ENCODE data around the gene STRA6. TPM values are rescaled to one million over a fixed set of nuclear protein-coding genes. Genes with fewer than 3 reads are reported as not detected.
A peak's percentile ranks its signal among the peaks of the same experiment; 100 is the strongest.

STRA6 gene
- total RNA-seq, 1 experiment from 2014 or later, result not detected

DNA sequence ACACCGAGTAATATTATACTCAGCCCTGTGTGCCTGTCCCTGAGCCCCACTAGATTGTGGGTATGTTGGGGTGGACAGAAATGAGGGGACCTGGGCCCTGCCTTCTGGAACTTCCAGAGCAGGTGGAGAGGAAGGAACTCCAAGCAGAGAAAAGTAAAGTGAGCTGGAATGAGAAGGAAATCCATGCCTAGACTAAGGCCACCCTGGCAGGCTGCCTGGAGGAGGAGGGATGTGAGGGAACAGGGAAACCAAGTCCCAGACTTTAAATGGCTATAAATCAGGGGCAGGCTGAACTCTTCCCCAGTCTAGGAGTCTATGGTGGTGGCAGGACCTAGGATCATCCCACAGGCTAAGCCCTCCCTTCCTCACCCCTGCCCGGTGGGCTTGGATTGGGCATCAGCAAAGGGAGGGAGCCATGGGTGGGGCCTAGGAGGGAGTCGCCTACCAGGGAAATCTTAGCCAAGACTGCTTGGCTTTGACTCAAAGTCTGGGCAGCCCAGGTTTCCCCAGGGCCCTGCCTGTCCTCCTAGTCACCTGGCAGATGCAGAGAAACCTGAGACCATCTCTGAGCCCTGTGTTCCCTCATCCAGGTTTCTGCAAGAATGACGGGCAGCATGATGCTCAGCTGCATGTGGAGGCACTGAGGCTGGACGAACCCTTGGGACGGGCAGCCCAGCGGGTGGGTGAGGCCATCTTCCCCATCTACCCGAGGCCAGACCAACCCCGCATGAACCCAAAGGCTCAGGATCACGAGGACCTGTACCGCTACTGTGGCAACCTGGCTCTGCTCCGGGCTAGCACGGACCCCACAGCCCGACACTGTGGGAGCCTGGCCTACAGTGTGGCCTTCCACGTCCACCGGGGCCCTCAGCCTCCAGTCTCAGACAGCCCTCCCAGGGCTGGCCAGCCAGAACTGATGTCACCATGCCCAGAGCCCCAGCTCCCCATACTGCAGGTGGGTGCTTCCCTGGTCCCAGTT, 15.6 kb upstream of the STRA6 start:
- H3K27me3 Mint-ChIP-seq (ENCODE audit: insufficient read depth, unreplicated experiment), result peaks cover 23% of the 10 kb centered on the region
- POLR2A ChIA-PET, result no interaction called here
- CTCF ChIA-PET, result no interaction called here
- H3K27ac Mint-ChIP-seq (ENCODE audit: low read depth, unreplicated experiment), result no peak overlapping the region
- peak; percentile 76 for DNase-seq (ENCODE audit: unreplicated experiment)
- BruUV-seq (replicated peaks), result no TSS peak
- TF ChIP-seq, protein P1, sequence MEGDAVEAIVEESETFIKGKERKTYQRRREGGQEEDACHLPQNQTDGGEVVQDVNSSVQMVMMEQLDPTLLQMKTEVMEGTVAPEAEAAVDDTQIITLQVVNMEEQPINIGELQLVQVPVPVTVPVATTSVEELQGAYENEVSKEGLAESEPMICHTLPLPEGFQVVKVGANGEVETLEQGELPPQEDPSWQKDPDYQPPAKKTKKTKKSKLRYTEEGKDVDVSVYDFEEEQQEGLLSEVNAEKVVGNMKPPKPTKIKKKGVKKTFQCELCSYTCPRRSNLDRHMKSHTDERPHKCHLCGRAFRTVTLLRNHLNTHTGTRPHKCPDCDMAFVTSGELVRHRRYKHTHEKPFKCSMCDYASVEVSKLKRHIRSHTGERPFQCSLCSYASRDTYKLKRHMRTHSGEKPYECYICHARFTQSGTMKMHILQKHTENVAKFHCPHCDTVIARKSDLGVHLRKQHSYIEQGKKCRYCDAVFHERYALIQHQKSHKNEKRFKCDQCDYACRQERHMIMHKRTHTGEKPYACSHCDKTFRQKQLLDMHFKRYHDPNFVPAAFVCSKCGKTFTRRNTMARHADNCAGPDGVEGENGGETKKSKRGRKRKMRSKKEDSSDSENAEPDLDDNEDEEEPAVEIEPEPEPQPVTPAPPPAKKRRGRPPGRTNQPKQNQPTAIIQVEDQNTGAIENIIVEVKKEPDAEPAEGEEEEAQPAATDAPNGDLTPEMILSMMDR (IDR thresholded peaks at IDR 0.05; ENCODE audit: unreplicated experiment), result no peak
- no peaks in the 10 kb centered on the region for H3K36me3 Mint-ChIP-seq (ENCODE audit: insufficient read depth, unreplicated experiment)
- intact Hi-C loops (cut with micrococcal nuclease), result no loop called here
- H3K4me1 Mint-ChIP-seq (ENCODE audit: insufficient read depth, unreplicated experiment), result peaks cover 18% of the 10 kb centered on the region
- no peaks in the 10 kb centered on the region for H3K9me3 Mint-ChIP-seq (ENCODE audit: unreplicated experiment)
- H3K4me3 Mint-ChIP-seq (ENCODE audit: unreplicated experiment), result no peak overlapping the region

DNA sequence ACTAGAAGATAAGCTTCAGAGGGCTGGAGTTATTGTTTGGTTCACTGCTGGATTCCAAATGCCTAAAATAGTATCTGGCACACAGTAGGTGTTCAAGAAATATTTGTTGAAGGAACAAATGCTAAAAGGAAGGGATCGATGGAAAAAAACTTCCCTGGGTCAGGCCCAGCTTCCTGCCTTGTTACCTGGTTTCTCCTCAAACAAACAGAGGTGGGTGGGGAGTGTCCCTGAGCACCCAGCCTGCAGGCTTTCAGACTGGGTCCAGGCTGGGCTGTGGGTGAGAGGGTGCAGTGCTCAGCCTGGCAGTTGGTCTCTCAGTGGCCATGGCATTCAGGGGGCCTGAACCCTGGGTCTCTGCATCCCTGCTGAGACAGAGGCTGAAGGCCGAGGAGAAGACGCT, 14.4 kb upstream of the STRA6 start:
- peaks cover 18% of the 10 kb centered on the region for H3K4me1 Mint-ChIP-seq (ENCODE audit: insufficient read depth, unreplicated experiment)
- no peaks in the 10 kb centered on the region for H3K9me3 Mint-ChIP-seq (ENCODE audit: unreplicated experiment)
- H3K36me3 Mint-ChIP-seq (ENCODE audit: insufficient read depth, unreplicated experiment), result no peaks in the 10 kb centered on the region
- H3K27me3 Mint-ChIP-seq (ENCODE audit: insufficient read depth, unreplicated experiment), result peaks cover 23% of the 10 kb centered on the region
- TF ChIP-seq, protein P1 (IDR thresholded peaks at IDR 0.05; ENCODE audit: unreplicated experiment), result no peak
- H3K27ac Mint-ChIP-seq (ENCODE audit: low read depth, unreplicated experiment), result no peak overlapping the region
- intact Hi-C loops (cut with micrococcal nuclease), result no loop called here
- BruUV-seq (replicated peaks), result no TSS peak
- CTCF ChIA-PET, result no interaction called here
- no peak for DNase-seq (ENCODE audit: unreplicated experiment)
- POLR2A ChIA-PET, result no interaction called here
- no peak overlapping the region for H3K4me3 Mint-ChIP-seq (ENCODE audit: unreplicated experiment)

DNA sequence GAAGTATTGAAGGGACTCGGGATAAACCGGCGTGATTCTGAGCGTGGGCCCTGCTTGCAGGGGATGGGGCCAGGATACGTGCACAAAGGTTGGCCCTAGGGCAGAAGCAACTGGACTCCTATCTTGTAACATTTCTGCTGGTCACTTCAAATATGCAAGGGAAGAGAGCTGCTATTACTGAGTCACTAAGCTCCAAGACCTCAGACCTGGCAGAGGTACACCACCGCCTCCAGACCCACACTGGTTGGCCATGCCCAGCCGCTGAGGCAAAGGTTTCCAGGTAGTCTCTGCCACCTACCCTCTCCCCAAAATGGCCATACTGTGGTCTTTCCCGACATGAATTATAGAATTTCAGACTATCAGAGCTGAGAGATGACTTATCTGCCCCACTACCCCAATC, 13.4 kb upstream of the STRA6 start:
- no TSS peak for BruUV-seq (replicated peaks)
- Mint-ChIP-seq H3K4me1 (ENCODE audit: insufficient read depth, unreplicated experiment) (peaks cover 18% of the 10 kb centered on the region), H3K36me3 (ENCODE audit: insufficient read depth, unreplicated experiment) (no peaks in the 10 kb centered on the region), H3K27me3 (ENCODE audit: insufficient read depth, unreplicated experiment) (peaks cover 16% of the 10 kb centered on the region), H3K27ac (ENCODE audit: low read depth, unreplicated experiment) (no peak overlapping the region), H3K9me3 (ENCODE audit: unreplicated experiment) (no peaks in the 10 kb centered on the region), H3K4me3 (ENCODE audit: unreplicated experiment) (peak overlapping the region; percentile 3)
- POLR2A ChIA-PET, result no interaction called here
- intact Hi-C loops (cut with micrococcal nuclease), result no loop called here
- peak; percentile 67 for DNase-seq (ENCODE audit: unreplicated experiment)
- CTCF ChIA-PET, result interaction anchor here (0.7 kb wide), 1 partner anchor 69 kb away, joined by 3 read pairs; no protein-coding TSS in a partner anchor
- TF ChIP-seq, protein P1 (IDR thresholded peaks at IDR 0.05; ENCODE audit: unreplicated experiment), result no peak

DNA sequence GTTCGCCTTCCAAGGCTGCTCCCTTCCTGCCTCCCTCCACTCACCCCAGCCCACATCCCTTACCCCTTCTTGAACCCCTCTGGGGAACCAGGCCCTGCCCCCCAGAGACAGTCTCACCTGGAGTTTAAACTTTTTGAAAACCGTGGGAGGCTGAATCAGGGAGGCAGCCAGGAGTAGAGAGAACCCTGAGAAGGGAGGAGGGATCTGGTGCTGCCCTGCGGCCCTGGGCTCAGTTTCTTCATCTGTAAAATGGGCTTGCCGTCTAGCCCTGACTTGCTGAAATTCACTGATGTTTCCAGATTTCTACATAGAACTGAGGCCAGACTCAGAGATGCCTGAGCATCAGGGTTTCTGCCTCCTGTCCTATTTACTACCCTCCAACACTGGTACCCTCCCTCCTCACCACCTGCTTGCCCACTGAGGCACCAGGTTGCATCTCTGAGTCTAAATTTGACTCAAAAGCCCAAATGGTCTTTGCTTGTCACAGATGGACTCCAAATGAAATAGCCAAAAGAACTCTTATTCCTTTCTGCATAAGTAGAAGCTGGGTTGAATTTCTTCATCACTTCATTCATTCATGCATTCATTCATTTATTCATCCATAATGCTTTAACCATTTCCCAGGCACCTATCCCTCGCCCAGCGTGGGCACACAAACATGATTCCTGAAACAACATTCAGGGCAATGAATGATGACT, 11.9 kb upstream of the STRA6 start:
- peaks cover 18% of the 10 kb centered on the region for H3K4me1 Mint-ChIP-seq (ENCODE audit: insufficient read depth, unreplicated experiment)
- H3K36me3 Mint-ChIP-seq (ENCODE audit: insufficient read depth, unreplicated experiment), result no peaks in the 10 kb centered on the region
- H3K27me3 Mint-ChIP-seq (ENCODE audit: insufficient read depth, unreplicated experiment), result peaks cover 1% of the 10 kb centered on the region
- intact Hi-C loops (cut with micrococcal nuclease), result no loop called here
- no peak for DNase-seq (ENCODE audit: unreplicated experiment)
- no peaks in the 10 kb centered on the region for H3K9me3 Mint-ChIP-seq (ENCODE audit: unreplicated experiment)
- POLR2A ChIA-PET, result interaction anchor here (0.9 kb wide), 1 partner anchor 14 kb away, joined by 3 read pairs; no protein-coding TSS in a partner anchor
- no TSS peak for BruUV-seq (replicated peaks)
- TF ChIP-seq, protein P1 (IDR thresholded peaks at IDR 0.05; ENCODE audit: unreplicated experiment), result no peak
- peak overlapping the region; percentile 3 for H3K4me3 Mint-ChIP-seq (ENCODE audit: unreplicated experiment)
- no peak overlapping the region for H3K27ac Mint-ChIP-seq (ENCODE audit: low read depth, unreplicated experiment)
- CTCF ChIA-PET, result no interaction called here
